ENCODE measurements around the gene ADGB.

DNA sequence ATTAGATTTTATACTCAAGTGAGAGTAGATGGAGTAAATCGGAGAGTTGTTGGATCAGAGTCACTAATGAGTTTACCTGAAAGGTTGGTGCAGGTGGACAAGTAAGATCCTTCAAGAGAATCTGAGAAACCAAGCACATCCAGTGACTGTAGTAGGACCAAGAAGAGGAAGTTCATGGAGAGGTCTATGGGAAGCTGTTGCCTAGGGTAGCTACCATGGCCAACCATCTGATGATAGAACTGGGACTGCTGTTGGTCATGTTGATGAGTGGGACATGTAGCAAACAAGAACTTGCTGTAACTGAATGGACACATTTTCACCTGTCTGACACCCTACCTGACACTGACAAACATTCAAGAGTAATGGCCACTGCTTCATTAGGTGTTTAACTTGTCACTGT lies 11.3 kb upstream of the ADGB start:
- TF ChIP-seq, protein P1, sequence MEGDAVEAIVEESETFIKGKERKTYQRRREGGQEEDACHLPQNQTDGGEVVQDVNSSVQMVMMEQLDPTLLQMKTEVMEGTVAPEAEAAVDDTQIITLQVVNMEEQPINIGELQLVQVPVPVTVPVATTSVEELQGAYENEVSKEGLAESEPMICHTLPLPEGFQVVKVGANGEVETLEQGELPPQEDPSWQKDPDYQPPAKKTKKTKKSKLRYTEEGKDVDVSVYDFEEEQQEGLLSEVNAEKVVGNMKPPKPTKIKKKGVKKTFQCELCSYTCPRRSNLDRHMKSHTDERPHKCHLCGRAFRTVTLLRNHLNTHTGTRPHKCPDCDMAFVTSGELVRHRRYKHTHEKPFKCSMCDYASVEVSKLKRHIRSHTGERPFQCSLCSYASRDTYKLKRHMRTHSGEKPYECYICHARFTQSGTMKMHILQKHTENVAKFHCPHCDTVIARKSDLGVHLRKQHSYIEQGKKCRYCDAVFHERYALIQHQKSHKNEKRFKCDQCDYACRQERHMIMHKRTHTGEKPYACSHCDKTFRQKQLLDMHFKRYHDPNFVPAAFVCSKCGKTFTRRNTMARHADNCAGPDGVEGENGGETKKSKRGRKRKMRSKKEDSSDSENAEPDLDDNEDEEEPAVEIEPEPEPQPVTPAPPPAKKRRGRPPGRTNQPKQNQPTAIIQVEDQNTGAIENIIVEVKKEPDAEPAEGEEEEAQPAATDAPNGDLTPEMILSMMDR (IDR thresholded peaks at IDR 0.05; ENCODE audit: insufficient read depth, low read length): no peak
- TF ChIP-seq POLR2AphosphoS5 (IDR thresholded peaks at IDR 0.05; ENCODE audit: low read depth) (no peak), SPI1 (IDR thresholded peaks at IDR 0.05; ENCODE audit: borderline replicate concordance, low read depth) (no peak), GABPA (IDR thresholded peaks at IDR 0.05; ENCODE audit: low read depth) (no peak)
